Activated CD8-positive, alpha-beta memory T cell treated with anti-CD3 and anti-CD28 coated beads for 1 hour (primary cell): ENCODE measurements around the gene NOVA2.
A peak's percentile ranks its signal among the peaks of the same experiment; 100 is the strongest.

Experiments used
- DNase-seq, 2 donors: peaks; one replicate each; pipeline ENCODE4 v3.0.0-alpha.2; 2020; ENCODE audit warnings: low read depth in 1 of 2; ENCODE audit errors: extremely low read depth in 1 of 2

NOVA2 gene

GRCh38 chr19:45929247-45929646, 44.4 kb downstream of the NOVA2 start:
- DNase-seq, result no peak

GRCh38 chr19:45927565-45928261, 46.0 kb downstream of the NOVA2 start:
- DNase-seq, result peak; percentile 71 to 75

GRCh38 chr19:45924891-45925447, 48.7 kb downstream of the NOVA2 start:
- no peak for DNase-seq

GRCh38 chr19:45922281-45922680, 51.4 kb downstream of the NOVA2 start:
- no peak for DNase-seq

DNA sequence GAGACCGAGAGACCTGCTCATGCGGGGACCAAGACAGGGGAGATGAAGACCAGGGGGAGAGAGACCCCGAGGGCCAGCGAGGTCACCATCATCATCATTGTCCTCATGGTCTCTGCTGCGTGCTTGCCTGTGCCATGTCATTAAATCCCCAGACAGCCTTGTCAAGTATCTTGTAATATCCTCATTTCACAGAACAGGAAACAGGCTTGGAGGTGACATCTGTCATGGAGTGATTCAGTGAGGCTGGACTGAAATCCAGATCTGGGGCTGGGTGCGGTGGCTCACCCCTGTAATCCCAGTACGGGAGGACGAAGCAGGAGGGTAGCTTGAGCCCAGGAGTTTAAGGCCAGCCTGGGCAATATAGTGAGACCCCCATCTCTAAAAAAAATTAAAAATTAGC, 53.2 kb downstream of the NOVA2 start:
- DNase-seq, result no peak

DNA sequence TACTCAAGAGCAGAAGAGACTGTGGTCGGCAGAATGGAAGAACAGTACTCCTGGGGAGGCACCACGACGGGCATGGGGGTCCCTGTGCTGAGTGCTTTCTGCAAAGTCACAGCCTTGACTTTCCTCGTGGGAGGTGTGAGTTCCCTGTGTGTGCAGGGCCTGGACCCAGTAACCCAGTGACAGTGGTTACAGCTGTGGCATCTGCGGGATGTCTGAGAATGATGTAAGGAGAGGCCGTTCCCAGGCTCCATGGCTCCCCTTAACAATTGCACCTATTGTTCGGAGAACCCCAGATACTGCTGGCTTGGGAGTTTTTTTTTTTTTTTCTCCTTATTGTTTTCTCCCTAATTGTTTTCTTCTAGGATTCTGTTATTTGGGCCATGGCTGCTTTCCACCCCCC, 54.0 kb downstream of the NOVA2 start:
- no peak for DNase-seq

DNA sequence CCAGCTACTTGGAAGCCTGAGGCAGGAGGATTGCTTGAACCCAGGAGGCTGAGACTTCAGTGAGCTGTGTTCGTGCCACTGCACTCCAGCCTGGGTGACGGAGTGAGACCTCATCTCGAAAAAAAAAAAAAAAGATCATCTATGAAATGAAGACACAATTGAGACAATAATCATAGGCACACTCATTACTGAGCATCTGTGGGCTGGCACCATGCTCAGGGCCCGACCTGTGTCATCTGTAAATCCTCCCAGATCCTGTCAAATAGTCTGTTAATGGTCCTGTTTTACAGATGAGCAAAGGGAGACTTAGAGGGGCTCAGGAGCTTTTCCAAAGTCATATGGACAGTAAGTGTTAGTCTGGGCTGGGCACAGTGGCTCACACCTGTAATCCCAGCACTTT, 54.9 kb downstream of the NOVA2 start:
- DNase-seq, result no peak

- DNase-seq, result no peak
These were observed 56.1 kb downstream of the NOVA2 start for GRCh38 chr19:45917421-45918091.

GRCh38 chr19:45913874-45914830, 59.5 kb downstream of the NOVA2 start, which contains the start of gene NANOS2:
TSS of gene NANOS2 (minus strand) at chr19:45914778. CDS start at chr19:45914693, 85 bp downstream.
- no peak for DNase-seq

DNA sequence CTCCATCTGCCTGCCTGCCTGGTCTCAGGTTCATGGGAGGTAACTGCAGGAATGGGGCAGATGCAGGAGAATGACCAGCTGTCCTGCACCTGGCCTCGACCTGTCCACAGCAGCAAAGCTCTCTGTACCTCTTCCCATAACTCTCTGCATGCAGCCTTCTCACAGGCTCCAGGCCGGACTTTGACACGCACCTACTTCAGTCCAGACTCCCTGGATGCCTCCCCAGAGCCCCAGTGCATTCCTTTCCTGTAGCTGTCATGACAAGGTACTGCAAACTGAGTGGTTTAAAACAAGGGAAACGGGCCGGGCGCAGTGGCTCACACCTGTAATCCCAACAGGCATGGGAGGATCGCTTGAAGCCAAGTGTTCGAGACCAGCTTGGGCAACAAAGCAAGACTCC, 62.4 kb downstream of the NOVA2 start:
- DNase-seq, result no peak

DNA sequence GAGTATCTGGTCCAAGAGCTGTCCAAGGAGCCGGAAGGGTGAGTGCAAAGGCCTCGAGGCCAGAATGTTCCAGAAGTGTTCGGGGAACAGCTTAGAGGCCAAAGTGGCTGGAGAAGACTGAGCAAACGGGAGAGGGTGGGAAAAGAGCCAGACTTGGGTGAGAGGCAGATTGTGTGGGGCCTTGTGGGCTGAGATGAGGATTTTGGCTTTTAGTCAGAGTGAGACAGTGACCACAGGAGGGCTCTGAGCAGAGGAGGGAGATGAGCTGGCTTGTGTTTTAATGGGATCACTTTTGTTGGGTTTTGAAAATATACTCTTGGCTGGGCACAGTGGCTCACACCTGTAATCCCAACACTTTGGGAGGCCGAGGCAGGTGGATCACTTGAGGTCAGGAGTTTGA, 64.7 kb downstream of the NOVA2 start:
- DNase-seq, result no peak

DNA sequence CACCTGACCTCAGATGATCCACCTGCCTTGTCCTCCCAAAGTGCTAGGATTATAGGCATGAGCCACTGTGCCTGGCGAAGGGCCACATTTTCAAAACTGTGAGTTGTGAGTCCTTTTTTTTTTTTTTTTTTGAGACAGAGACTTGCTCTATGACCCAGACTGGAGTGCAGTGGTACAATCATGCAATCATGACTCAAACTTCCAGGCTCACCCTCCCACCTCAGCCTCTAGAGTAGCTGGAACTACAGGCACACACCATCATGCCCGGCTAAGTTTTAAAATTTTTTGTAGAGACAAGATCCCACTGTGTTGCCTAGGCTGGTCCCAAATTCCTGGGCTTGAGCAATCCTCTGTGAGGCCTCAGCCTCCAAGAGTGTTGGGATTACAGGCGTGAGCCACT, 67.4 kb downstream of the NOVA2 start:
- DNase-seq, result no peak

- no peak for DNase-seq
These were observed 68.7 kb downstream of the NOVA2 start for GRCh38 chr19:45905011-45905410.

GRCh38 chr19:45902651-45903625, 70.7 kb downstream of the NOVA2 start:
- DNase-seq, result peak; percentile 97 to 100

- no peak for DNase-seq
These were observed 71.6 kb downstream of the NOVA2 start, which contains the start of gene MYPOP for GRCh38 chr19:45901912-45902650. TSS of gene MYPOP (minus strand) at chr19:45902613. CDS start at chr19:45901773, 840 bp downstream.

- DNase-seq, result no peak
These were observed 72.2 kb downstream of the NOVA2 start for GRCh38 chr19:45901432-45901911.

- DNase-seq, result no peak
These were observed 72.8 kb downstream of the NOVA2 start for GRCh38 chr19:45900738-45901431.

DNA sequence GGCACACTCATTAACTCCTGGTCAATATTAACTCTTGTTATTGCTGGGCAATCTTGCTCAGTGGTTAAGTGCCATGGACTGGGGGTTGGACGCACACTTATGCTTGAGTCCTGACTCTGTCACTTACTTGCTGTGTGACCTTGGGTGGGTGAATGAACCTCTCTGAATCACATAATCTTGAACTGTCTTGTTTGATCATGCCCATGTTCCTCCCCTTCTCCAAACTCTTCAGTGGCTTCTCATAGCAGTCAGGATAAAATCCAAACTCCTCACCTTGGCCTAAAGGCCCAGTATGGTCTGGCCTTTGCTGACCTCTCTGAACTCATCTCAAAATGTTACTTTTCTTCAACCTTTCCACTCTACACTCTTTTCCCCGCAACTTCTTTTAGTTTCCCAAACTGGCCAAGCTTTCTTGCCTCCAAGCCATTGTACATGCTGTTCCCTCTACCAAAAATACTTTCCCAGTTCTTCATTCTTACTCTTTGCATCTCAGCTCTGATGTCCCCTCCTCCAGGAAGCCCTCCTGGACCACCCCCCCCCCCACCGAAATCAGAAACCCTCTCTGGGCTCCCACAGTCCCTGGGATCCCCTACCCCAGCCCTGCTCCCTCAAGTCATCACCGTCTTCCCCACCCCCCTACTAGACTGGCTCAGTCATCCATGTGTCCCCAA, 73.6 kb downstream of the NOVA2 start:
- DNase-seq, result no peak
